Ammon's horn (tissue), 1 donor: ENCODE data around the gene WNK2.

Experiments
- DNase-seq: peaks from one replicate; pipeline ENCODE4 v3.0.0-alpha.2; 2016; ENCODE audit warnings: low spot score

The WNK2 gene

DNA sequence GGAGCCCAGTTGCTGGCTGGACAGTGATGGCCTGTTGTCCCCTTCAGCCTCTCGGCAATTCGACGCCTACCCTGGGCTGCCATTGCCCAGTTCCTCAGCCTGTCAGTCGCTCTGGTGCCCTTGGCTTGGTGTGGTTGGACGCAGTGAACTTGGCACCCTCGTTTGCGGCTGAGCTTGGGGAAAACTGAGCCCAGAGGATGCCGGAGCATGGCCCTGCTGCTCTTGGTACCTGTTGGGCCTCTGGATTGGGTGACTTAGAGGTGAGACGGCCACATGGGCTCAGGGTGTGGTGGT lies 16.5 kb downstream of the WNK2 start:
- no peak for DNase-seq

DNA sequence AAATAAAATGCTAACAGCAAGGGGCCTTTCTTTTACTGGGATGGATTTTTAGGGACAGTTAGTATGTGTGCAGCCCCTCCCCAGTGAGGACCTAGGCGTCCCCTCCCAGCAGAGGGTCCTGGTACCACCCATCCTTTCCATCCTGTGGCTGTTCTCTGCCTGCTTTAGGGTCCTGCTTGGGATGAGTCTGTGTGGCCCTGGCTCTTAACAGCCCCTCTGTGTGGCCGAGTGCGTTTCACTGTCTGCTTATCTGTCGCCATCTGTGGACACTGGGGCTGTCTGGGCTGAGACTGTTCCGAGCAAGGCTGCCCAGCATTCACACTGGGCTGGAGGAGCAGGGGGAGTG lies 17.0 kb downstream of the WNK2 start:
- no peak for DNase-seq

DNA sequence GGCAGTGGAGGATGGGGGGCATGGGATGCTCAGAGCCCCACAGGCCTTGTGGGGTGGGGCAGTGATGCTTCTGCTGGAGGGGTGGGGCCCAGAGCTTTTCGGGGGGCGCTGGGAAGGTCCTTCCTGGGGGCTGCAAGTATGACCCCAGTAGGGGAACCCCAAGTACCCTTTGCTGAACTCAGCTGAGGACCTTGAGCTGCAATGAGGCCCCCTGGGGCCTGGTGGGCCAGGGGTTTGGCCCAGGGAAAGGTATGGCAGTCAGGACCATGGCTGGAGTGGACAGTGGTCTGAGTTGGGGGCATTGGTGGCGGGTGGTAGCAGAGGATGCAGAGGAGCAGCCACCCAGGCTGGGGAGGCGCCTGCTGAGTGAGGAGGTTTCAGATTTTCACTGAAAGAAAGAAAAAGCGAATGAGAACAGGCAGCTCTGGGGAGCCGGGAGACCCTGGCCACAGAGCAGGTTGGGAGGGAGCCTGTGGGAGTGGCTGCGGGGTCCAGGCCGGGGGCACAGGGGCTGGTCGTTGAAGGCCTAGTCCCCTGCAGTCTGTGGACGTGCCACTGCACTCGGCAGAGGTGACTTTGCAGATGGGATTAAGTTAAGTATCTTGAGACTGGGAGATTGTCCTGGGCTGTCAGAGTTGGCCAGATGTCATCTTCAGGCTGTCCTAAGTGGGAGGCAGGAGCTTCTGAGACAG lies 19.2 kb downstream of the WNK2 start:
- DNase-seq = no peak

DNA sequence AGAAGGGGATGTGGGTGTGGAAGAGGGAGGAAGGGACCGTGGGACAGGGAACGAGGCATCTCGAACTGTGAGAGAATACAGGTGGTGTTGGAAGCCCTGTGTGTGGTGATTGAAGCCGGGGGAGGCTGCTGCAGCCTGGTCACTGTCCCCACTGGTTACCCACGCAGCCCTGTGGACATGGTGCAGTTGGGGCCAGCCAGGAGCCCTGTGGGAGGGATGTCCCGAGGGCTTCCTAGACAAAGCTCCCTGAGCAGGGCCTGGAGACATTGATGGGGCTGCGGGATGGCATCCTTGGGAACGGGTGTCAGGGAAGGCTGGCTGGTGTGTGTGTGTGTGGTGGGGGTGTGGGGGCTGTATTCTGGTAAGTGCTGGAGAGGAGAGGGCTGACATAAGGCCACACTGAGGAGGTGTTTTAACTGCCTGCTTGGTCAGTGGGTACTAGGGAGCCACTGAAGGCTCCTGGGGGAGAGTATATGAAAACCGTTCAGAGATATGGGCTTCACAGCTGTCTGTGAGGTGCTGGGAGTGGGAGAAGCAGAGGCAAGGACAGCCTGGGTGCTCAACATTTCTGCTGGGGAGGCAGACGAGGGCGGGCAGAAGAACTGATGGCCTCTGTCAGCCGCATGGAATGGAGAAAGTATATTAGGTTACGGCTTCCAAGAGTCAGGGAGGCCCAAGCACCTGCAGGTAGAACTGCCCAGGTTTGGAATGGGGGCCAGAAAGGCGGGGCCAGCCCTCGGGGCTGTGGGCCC lies 20.0 kb downstream of the WNK2 start:
- DNase-seq = no peak

DNA sequence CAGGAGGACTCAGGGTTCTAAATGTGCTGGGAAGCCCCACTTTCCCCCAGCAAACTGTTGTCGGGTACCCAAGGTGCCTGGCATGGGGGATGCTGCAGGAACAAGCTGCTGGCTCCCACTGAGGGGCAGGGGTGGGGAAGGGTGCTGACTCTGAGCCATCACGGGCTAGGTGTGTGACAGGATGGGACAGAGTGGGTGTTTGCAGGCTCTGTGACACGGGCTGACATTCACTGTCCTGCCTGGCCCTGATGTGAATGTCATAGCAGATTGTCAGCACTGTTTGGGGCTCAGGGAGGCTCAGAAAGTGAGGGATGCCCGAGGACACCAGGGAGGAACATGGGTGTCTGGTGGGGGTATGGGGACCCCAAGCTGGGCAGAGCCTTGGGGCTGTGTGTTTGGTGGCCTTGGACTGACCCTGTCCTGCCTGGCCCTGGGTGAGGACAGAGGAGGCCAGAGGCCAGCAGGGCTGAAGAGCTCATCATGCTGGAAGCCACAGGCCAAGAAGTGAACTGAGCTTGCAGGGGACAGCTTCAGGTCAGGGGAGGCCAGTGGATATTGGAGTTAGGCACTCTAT lies 20.6 kb downstream of the WNK2 start:
- no peak for DNase-seq

DNA sequence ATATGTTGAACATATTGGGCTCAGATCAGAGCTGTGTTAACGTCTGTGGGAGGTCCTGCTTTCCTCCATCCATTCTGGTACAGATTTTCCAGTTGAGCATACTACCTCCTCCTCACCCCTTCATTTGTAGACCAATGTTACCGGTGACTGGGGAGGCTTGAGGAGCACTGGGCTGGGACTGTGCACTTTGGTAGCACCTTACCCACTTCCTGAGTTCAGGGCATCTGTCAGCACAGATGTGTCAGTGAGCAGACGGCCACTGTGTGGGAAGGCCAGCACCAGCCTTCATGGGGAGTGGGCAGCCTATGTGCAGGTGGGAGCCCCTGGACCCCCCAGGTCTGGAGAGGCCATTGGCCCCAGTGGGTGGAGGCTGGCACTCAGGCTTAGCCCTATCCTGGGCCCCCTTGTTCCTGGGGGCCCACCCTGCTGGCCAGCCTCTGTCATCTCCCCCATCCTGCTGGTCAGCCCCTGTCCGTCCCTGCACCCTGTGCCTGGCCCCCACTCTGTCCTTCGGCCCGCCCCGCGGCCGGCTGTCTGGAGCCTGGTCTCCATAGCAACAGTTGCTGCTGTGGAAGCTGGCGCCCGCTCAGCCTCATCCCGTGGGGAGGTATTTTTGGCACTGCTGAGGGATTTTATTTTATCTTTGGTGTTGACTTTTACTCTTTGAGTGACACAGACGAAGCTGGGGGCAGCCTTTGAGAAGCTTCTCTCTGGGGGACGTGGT lies 21.3 kb downstream of the WNK2 start:
- peak; percentile 66 for DNase-seq

DNA sequence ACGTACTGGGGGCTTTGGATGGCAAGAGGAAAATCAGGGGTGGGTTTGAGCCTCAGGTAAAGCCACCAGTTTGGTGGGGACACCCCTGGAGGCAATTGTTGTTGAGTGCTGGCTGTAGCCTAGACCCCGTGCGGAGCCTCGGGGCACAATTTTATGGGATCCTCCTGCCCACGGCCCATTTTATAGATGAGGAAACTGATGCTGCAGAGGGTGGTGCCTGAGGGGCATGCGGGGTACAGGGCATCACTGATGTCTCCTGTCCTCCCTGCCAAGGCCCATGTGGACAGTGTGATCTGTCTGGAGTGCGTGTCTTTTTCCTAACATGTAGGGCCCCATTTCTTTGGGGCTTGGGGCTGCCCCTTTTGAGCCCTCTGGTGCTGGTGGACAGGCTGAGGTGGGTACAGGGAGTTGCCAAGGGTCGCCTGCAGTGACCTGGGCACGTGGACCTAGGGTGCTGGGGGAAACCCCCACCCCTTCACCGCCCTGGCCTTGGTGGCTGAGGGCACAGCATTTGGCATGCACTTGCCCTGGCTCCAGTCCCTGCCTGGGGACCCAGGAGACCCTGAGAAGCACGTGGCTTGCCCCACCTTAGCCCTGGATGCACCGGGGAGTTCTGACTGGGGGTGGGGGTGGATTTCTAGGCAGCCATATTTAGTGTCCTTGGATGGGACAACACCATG lies 22.1 kb downstream of the WNK2 start:
- DNase-seq = no peak

DNA sequence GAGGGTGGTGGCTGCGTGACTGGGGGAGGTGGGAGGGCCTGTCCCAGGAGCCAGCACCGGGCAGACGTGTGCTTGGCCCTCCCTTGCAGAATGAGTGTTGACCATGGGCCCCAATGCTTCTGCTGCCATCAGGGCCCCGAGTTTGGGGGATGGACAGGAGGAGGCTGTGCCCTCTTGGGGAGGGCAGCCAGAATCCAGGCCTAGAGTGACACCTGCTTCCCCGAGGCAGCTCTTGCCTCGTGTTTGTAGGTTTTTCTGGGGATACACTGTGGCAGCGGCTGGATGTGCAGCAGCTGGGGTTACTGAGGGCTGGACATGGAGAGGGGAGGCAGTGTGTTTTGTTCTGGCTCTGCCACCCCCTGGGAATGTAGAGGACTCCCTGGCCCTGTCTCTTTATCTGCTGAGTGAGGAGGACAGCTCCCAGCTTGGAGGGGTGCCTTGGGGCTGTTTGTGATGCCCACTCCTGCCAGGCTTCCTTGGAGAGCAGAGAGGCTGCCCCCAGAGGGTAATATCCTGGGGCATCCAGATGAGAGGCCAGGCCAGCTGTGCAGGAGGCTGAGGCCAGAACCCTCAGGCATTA lies 22.7 kb downstream of the WNK2 start:
- no peak for DNase-seq

DNA sequence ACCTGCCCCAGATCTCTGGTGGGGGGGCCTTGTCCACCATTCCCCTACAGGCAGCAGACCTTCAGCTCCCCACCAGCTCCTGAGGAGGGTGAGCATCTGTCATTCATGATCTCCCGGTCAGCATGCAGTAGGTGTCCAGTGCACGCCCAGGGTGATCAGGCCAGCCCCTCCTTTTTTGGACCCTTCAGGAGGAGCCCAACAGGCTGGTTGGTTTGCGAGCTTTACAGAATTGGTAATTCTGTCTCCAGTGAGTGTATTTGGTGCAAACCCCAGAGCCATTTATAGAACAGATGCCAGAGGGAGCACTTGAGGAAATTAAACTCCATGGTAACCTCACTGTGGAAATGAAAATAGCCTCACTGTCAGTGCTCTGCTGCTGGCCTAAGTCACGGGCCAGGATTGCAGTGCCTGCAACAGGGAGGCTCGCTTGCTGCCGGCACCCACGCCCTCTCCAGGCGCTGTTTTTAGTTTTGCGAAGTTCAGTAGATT lies 23.4 kb downstream of the WNK2 start:
- DNase-seq = peak; percentile 80

DNA sequence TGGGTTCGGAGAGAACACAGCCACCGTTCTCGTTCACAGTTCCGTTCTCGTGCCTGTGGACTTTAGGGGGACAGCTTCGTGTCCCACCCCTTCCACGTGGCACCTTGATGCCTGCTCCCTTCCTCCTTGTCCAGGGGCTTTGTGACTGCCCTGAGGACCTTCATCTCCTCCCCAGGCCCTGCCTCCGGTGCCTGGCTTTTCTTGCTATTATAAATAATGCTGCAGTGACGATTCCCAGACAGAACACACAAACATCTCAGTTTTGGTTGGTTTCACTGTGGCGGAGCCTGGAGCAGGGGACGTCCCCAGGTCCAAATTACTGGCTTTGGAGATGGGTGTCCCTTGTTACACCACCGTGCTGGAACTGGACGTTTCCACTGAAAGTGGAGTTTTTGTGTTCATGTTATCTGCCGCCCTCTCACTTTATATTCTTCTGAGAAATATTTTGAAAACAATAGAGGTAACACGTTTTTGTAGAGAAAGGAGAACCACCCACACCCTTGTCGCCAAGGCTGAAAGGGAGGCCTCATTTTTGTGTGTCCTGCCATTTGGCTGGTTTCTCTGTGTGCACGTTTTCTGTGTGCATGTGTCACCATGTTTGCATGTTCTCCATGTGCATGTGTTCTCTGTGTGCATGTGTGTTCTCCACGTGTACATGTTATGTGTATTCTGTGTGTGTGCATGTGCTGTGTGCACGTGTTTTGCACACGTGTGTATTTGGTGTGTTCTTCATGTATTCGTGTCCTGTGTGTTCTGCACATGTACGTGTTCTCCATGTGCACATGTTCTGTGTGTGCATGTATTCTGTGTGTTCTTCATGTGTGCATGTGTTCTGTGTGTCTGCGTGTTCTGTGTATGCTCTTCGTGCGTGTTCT lies 24.2 kb downstream of the WNK2 start:
- DNase-seq = no peak

DNA sequence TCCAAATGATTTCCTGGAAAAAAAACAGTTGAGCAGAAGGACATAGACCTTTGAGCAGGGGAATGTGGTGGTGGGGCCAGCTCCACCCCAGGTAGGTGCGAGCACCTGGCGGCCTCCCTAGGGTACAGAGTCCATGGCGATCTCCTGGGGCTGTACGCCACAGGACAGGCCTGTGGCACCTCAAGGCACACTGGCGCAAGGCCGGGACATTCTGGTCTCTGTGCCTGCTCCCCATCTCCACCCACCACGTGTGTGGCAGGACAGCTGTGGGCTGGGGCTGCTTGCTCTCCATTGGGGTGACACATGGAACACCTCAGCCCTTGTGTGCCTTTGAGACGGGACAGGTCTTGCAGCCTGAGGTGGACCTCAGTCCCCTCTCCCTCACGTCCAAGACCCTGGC lies 25.2 kb downstream of the WNK2 start:
- DNase-seq = no peak

DNA sequence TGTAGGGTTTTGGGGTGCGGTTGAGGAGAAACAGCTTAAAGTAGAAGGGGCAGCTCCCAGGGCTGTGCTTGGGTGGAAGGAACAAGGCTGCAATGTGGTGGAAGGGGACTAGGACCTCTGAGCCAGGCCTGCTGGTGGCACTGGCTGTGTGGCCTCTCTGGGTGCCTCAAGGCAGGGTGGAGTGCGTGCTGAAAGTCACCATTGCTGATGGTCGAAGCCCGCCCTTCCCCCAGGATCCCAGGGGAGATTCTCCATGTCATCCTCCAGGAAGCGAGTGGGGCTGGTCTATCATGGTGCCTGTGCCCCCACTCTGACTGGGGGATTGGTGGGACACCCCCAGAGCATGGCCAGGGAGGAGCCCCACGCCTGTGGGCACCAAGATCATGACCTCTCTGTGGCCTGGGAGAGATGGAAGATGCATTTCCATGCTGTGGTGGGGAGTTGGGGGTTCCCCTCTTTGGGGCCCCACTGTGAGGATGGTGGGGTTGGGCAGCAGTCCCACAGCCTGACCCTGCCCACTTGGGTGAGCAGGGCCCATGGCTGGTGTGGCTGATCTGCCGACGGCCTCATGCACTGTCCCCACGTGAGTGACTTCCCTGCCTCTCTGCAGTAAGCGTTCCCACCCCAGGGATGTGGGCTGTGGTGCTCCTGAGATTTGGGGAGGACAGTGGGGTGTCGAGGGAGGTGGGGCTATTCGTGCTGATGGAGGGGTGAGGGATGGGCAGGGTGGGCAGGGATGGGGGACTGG lies 25.8 kb downstream of the WNK2 start:
- no peak for DNase-seq

DNA sequence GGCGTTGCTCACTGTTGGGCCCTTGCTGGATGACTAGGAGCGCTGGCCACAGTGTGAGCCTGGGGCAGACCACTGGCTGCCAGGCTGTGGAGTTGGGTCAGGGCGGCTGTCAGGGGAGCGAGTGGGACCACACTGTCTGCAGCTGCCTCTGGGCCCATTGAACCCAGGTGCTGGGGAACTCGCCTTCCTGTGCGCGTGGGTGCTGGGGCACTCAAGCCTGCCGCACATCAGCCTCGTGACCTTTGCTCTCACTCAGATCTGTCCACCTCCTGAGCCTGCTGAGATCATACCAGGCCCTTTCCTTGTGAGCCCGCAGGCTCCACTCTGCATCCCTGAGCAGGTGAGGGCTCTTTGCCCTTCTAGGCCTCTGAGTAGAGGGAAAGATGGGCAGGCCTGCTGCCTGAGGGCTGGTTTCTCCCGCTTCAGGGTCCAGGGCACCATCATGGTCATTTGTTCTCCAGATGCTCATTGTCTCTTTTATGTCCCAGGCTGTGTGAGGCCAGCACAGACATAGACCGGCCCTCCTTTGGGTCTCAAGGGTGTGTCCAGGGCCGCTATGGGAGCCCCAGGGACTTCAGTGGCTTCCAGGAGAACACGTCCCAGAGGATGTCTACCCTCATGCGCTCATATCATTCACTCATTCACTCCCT lies 26.5 kb downstream of the WNK2 start:
- no peak for DNase-seq

DNA sequence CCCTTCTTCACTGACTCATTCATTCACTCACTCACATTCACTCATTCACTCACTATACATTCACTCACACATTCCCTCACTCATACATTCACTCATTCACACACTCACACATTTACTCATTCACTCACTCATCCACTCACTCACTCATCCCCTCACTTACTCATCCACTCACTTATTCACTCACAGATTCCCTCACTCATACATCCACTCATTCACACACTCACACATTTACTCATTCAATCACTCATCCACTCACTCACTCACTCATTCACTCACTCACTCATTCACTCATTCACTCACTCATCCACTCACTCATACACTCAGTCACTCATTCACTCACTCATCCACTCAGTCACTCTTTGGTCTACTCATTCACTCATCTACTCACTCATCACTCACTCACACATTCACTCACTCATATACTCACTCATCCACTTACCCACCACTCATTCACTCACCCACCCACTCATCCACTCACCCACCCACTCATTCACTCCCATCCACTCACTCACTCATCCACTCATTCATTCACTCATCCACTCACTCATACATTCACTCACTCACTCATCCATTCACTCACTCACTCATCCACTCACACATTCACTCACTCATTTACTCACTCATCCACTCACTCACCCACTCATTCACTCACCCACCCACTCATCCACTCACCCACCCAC lies 27.2 kb downstream of the WNK2 start:
- no peak for DNase-seq

DNA sequence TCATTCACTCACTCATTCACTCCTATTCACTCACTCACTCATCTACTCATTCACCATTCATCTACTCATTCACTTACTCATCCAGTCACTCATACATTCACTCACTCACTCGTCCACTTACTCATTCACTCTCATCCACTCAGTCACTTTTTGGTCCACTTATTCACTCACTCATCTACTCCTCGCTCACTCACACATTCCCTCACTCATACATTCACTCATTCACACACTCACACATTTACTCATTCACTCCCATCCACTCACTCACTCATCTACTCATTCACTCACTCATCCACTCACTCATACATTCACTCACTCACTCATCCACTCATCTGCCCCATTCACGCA lies 27.7 kb downstream of the WNK2 start:
- DNase-seq = no peak

DNA sequence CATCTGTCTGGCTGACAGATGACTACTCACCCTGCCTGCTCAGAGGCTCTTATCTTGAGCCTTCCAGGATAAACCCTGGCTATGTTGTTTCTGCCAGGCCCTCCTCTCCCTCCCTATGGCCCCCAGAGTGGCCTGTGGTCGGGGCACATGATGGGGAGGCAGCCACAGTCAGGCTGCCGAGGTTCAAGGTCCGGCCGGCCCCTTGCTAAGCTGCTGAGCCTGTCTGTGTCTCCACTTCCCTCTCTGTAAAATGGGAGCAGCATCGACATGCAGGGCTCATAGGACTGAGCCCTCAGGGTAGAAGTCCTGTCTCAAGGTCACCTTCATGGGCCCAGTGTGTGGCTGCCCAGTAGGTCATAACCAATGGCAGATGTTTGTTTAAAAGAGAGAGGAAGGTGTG lies 28.5 kb downstream of the WNK2 start:
- DNase-seq = no peak

DNA sequence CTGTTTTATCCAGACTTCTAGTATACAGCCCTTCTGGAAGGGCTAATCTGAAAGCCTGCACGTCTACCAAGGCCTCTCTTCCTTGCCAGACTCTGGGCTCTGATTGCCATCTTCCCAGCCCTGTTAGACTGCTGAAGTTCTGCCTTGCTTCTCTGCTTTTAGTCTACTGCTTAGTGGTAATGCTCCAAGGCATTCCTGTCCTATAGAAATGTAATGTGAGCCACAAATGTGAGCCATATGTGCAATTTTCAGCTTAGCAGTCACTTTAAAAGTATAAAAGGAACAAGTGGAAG lies 32.1 kb downstream of the WNK2 start:
- no peak for DNase-seq

DNA sequence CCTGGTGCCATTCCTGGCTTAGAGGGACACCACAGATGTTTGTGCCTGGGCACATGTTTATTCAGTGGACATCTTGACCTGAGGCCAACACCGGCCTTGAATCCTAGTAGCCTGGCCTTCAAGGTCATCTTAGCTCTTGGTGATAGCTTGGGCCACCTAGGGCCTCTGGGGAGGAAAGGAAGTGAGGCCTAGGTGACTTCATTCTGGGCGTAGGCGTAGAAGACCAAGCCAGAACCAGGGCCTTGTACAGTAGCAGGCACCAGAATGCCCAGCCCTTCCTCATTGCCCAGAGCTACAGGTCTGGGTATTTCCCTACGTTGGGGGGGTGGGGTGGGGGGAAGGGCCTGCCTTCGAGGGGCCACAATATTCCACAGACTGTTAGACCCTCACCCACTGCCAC lies 33.8 kb downstream of the WNK2 start:
- no peak for DNase-seq

DNA sequence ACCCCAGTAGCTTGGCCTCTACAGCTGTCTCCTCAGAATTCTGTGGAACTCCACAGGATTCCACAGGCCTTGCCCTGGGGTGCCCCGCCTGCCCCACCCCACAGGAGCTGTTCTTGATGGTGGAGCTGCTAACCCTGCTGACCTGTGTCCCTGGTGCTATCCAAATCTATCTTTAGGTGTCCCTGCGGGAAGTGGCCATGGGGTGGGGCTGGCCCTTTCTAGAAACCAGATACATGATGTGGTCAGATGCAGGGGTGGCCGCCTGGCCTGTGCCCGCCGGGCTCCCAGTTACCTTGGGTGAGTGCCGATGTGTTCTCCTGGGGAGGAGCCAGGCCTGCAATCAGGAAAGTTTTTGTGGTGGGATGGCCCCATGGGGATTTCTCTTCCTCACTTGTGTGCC lies 34.2 kb downstream of the WNK2 start:
- DNase-seq = no peak
